GM18861 (cell line): ENCODE results near the gene SPIN3.
"Not testable (repeated sequence)": the region's sequence is repeated elsewhere in the genome, so short reads cannot be mapped to it uniquely, and the experiment has no call there.

Source experiments
- ATAC-seq: cut with Tn5 transposase; IDR thresholded peaks from one replicate; pipeline ENCODE4 v1.9.1; 2021; ENCODE audit not compliant: unreplicated experiment

The SPIN3 gene

GRCh38 chrX:56995271-56995994 is at the start of gene SPIN3:
TSS of gene SPIN3 (minus strand) at chrX:56995541. CDS start at chrX:56994947, 594 bp downstream.
- peak; percentile 98 for ATAC-seq

- ATAC-seq = no peak
Observed at GRCh38 chrX:57044245-57044644, 48.9 kb upstream of the SPIN3 start.

GRCh38 chrX:57037265-57037664 is 41.9 kb upstream of the SPIN3 start:
- not testable (repeated sequence) for ATAC-seq

GRCh38 chrX:56994375-56995270 is 718 bp downstream of the SPIN3 start:
- no peak for ATAC-seq

GRCh38 chrX:56987741-56988140 is 7.6 kb downstream of the SPIN3 start:
- ATAC-seq = peak; percentile 47

GRCh38 chrX:56986138-56986537 is 9.2 kb downstream of the SPIN3 start:
- no peak for ATAC-seq

- ATAC-seq = peak; percentile 96
Observed at GRCh38 chrX:56978172-56978571, 17.2 kb downstream of the SPIN3 start.

GRCh38 chrX:56975611-56976010 is 19.7 kb downstream of the SPIN3 start:
- ATAC-seq = no peak

GRCh38 chrX:56974408-56974807 is 20.9 kb downstream of the SPIN3 start:
- no peak for ATAC-seq

GRCh38 chrX:56969559-56969958 is 25.8 kb downstream of the SPIN3 start:
- no peak for ATAC-seq

GRCh38 chrX:56968980-56969379 is 26.4 kb downstream of the SPIN3 start:
- no peak for ATAC-seq

GRCh38 chrX:56963377-56963776 is 32.0 kb downstream of the SPIN3 start:
- ATAC-seq = no peak

GRCh38 chrX:56947699-56948098 is 47.6 kb downstream of the SPIN3 start:
- ATAC-seq = no peak

GRCh38 chrX:56946201-56946600 is 49.1 kb downstream of the SPIN3 start:
- ATAC-seq = not testable (repeated sequence)

GRCh38 chrX:56945226-56945625 is 50.1 kb downstream of the SPIN3 start:
- ATAC-seq = not testable (repeated sequence)

GRCh38 chrX:56943264-56943663 is 52.1 kb downstream of the SPIN3 start:
- no peak for ATAC-seq
